Upper lobe of left lung (tissue), 4 donors: ENCODE data around the gene POU2AF3.

ENCODE experiments used
- CTCF ChIP-seq, 6 experiments: fragments of 450-650 bp in 4 of 6; fragments of 200-600 bp in 2 of 6; sonication (generic) in 2 of 6; IDR thresholded peaks; one replicate each; pipeline ENCODE4 v1.5.1; 2016 to 2019; ENCODE audit warnings: antibody characterized with exemption in 6 of 6
- POLR2A ChIP-seq, 4 donors: fragments of 450-650 bp; IDR thresholded peaks; one replicate each; pipeline ENCODE4 v1.5.1; 2016 to 2017; ENCODE audit warnings: antibody characterized with exemption in 4 of 4, mild to moderate bottlenecking in 2 of 4

DNA sequence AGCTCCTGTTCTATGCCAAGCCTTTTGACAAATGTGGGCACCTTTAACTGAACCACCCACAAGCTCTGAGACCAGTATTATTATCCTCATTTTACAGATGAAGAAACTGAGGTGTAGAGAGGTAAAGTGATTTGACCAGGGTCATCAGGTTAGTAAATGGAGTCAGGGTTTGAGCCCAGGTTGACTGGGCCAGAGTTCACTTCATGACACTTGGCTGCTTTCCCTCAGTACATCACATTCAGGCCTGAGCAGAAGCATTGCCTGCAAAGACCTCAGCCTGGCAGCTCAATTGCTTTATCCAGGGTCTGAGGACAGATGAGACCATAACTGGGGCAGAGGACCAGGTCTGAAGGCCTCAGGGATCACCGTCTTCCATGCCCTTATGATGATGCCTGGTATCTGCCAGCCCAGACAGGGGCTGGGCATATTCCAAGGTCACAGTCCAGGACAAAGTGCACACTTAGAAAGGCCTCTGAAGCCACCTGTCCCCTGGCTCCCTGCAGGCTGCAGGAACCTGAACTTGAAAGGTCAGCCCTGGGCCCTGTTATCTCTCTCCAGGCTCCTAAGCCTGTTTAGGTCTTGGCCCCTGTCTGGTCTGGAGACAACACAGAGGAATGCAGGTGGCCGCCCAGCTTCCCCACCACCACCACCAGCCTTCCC, 32.0 kb downstream of the POU2AF3 start:
- TF ChIP-seq POLR2A (IDR thresholded peaks at IDR 0.05) (no peak), CTCF (IDR thresholded peaks at IDR 0.05) (no peak)
